HCT116 (cell line): ENCODE measurements around the gene GPBAR1. TPM values are rescaled to one million over a fixed set of nuclear protein-coding genes. Genes with fewer than 3 reads are reported as not detected.

Source experiments
- ATAC-seq: fragments of 200-7000 bp; cut with Tn5 transposase; 2 replicates; pipeline ENCODE4 v1.9.1; 2020; ENCODE audit warnings: mild to moderate bottlenecking, moderate library complexity
- BruUV-seq: library from RNA; stranded (reverse); fragments of 400-500 nt; replicated peaks from 2 replicates; lab custom pipeline; 2021; lab: Mats Ljungman, UMichigan
- CTCF ChIA-PET: fragments of 300-600 bp; sonication (Branson Sonifier 250); formaldehyde crosslinking; loops from one replicate; lab custom pipeline; 2021; ENCODE audit warnings: antibody characterized with exemption; lab: Charles Lee
- POLR2A ChIA-PET: fragments of 300-600, 350-600 bp; sonication (Branson Sonifier 250); formaldehyde crosslinking; loops from one replicate; lab custom pipeline; 2021; ENCODE audit warnings: antibody characterized with exemption; lab: Charles Lee
- RAD21 ChIA-PET, 2 experiments: fragments of 300-600 bp; sonication (Branson Sonifier 250); formaldehyde crosslinking; loops; one replicate each; lab custom pipeline; 2023; ENCODE audit warnings: low total read pairs in 2 of 2; ENCODE audit not compliant: uncharacterized antibody in 2 of 2, unreplicated experiment in 2 of 2, low non-redundant PET in 1 of 2; lab: Charles Lee
- DNase-seq: peaks from one replicate; pipeline ENCODE4 v3.0.0-alpha.2; 2010; ENCODE audit warnings: low read depth, low spot score
- H2AFZ ChIP-seq: fragments of 200-600 bp; shearing (Covaris generic), sonication (generic); 2 replicates; pipeline ENCODE4 v1.6.1; 2017; ENCODE audit warnings: low read depth, mixed run types, mixed read lengths, antibody characterized with exemption, low read length; ENCODE audit not compliant: poor library complexity, severe bottlenecking
- H3K27ac ChIP-seq: 2 replicates; pipeline ENCODE4 v1.5.1; 2012; ENCODE audit warnings: low read depth, low read length
- H3K27me3 ChIP-seq: fragments of 200-600 bp; sonication (generic); 2 replicates; pipeline ENCODE4 v1.6.1; 2016; ENCODE audit warnings: mixed run types, low read length, mixed read lengths; ENCODE audit not compliant: insufficient read depth
- H3K36me3 ChIP-seq, 2 experiments: fragments of 200-500 bp in 1 of 2; fragments of 200-600 bp in 1 of 2; sonication (Bioruptor generic) in 1 of 2; sonication (generic) in 1 of 2; 2 replicates each; pipeline versions ENCODE4 v1.5.1 to v1.6.1; 2014 to 2016; ENCODE audit warnings: low read length in 2 of 2, inconsistent platforms in 1 of 2, mixed read lengths in 1 of 2, mixed run types in 1 of 2; ENCODE audit not compliant: insufficient read depth in 2 of 2, control insufficient read depth in 1 of 2
- H3K4me1 ChIP-seq, 2 experiments: fragments of 200-600 bp in 1 of 2; sonication (generic) in 1 of 2; 2 replicates each; pipeline versions ENCODE4 v1.5.1 to v1.6.1; 2012 to 2017; ENCODE audit warnings: low read length in 2 of 2, inconsistent platforms in 1 of 2, mild to moderate bottlenecking in 1 of 2, mixed read lengths in 1 of 2, mixed run types in 1 of 2, moderate library complexity in 1 of 2; ENCODE audit not compliant: insufficient read depth in 2 of 2, control insufficient read depth in 1 of 2
- H3K4me2 ChIP-seq: fragments of 200-600 bp; sonication (generic); 2 replicates; pipeline ENCODE4 v1.6.1; 2017; ENCODE audit warnings: mixed run types, low read length, mixed read lengths
- H3K4me3 ChIP-seq, 2 experiments: fragments of 200-600 bp in 1 of 2; sonication (generic) in 1 of 2; replicated peaks in 1 of 2; 2 replicates each; pipeline ENCODE4 v1.5.1; 2011 to 2016; ENCODE audit warnings: low read length in 2 of 2, control low read depth in 1 of 2, low read depth in 1 of 2, mild to moderate bottlenecking in 1 of 2, mixed read lengths in 1 of 2, mixed run types in 1 of 2
- H3K79me2 ChIP-seq: fragments of 200-600 bp; sonication (generic); 2 replicates; pipeline ENCODE4 v1.6.1; 2017; ENCODE audit warnings: mild to moderate bottlenecking, mixed run types, low read length, moderate library complexity, mixed read lengths; ENCODE audit not compliant: insufficient read depth
- H3K9ac ChIP-seq: fragments of 200-600 bp; sonication (generic); 2 replicates; pipeline ENCODE4 v1.6.1; 2016; ENCODE audit warnings: low read length, mixed read lengths
- H3K9me2 ChIP-seq: fragments of 200-600 bp; sonication (generic), shearing (Covaris generic); 2 replicates; pipeline ENCODE4 v1.6.1; 2017; ENCODE audit warnings: mixed run types, mild to moderate bottlenecking, moderate library complexity; ENCODE audit not compliant: insufficient read depth
- H3K9me3 ChIP-seq, 2 experiments: fragments of 200-500 bp in 1 of 2; fragments of 200-600 bp in 1 of 2; sonication (Bioruptor generic) in 1 of 2; sonication (generic) in 1 of 2; 2 replicates each; pipeline ENCODE4 v1.6.1; 2014 to 2017; ENCODE audit warnings: low read length in 2 of 2, mixed read lengths in 2 of 2, inconsistent platforms in 1 of 2, low read depth in 1 of 2, mild to moderate bottlenecking in 1 of 2, mixed run types in 1 of 2, moderate library complexity in 1 of 2; ENCODE audit not compliant: control insufficient read depth in 1 of 2, insufficient read depth in 1 of 2
- H4K20me1 ChIP-seq: fragments of 200-600 bp; sonication (generic), shearing (Covaris generic); 2 replicates; pipeline ENCODE4 v1.6.1; 2017; ENCODE audit warnings: mixed run types, mild to moderate bottlenecking, moderate library complexity; ENCODE audit not compliant: insufficient read depth
- CEBPB ChIP-seq: IDR thresholded peaks from 2 replicates; pipeline ENCODE4 v1.6.1; 2012; ENCODE audit warnings: low read depth
- CTCF ChIP-seq, 3 experiments: fragments of 200-600 bp in 1 of 3; sonication (generic) in 1 of 3; IDR thresholded peaks in 2 of 3; conservative IDR thresholded peaks in 1 of 3; 2 replicates each; pipeline ENCODE4 v1.5.1; 2012 to 2017; ENCODE audit warnings: low read depth in 2 of 3, low read length in 2 of 3, antibody characterized with exemption in 1 of 3, borderline replicate concordance in 1 of 3, control low read depth in 1 of 3, mild to moderate bottlenecking in 1 of 3, mixed read lengths in 1 of 3, mixed run types in 1 of 3, moderate library complexity in 1 of 3; ENCODE audit not compliant: insufficient read depth in 1 of 3
- EGR1 ChIP-seq: IDR thresholded peaks from 2 replicates; pipeline ENCODE4 v1.6.1; 2012; ENCODE audit warnings: low read depth
- EZH2 ChIP-seq: fragments of 200-600 bp; sonication (generic); IDR thresholded peaks from 2 replicates; pipeline ENCODE4 v1.6.1; 2017; ENCODE audit warnings: antibody characterized with exemption, mixed run types
- EZH2phosphoT487 ChIP-seq: fragments of 200-600 bp; IDR thresholded peaks from 2 replicates; pipeline ENCODE4 v1.6.1; 2018; ENCODE audit warnings: antibody characterized with exemption, borderline replicate concordance
- FOSL1 ChIP-seq: IDR thresholded peaks from 2 replicates; pipeline ENCODE4 v1.6.1; 2012; ENCODE audit warnings: low read depth
- MAX ChIP-seq: IDR thresholded peaks from 2 replicates; pipeline ENCODE4 v1.6.1; 2012
- POLR2AphosphoS5 ChIP-seq: IDR thresholded peaks from 2 replicates; pipeline ENCODE4 v1.6.1; 2011; ENCODE audit warnings: mild to moderate bottlenecking, low read depth, low read length, moderate library complexity
- RAD21 ChIP-seq: IDR thresholded peaks from 2 replicates; pipeline ENCODE4 v1.6.1; 2012; ENCODE audit warnings: low read depth, mild to moderate bottlenecking
- REST ChIP-seq: IDR thresholded peaks from 2 replicates; pipeline ENCODE4 v1.6.1; 2012; ENCODE audit warnings: low read depth
- SRF ChIP-seq: IDR thresholded peaks from 2 replicates; pipeline ENCODE4 v1.6.1; 2012; ENCODE audit warnings: low read depth
- YY1 ChIP-seq: IDR thresholded peaks from 2 replicates; pipeline ENCODE4 v1.6.1; 2011; ENCODE audit warnings: low read length, low read depth, moderate library complexity, mild to moderate bottlenecking; ENCODE audit not compliant: insufficient replicate concordance; ENCODE audit errors: extremely low read depth
- ZBTB33 ChIP-seq: IDR thresholded peaks from 2 replicates; pipeline ENCODE4 v1.6.1; 2011; ENCODE audit warnings: mild to moderate bottlenecking, low read length, moderate library complexity; ENCODE audit not compliant: insufficient replicate concordance; ENCODE audit errors: extremely low read depth
- ZFX ChIP-seq: fragments of 450-650 bp; IDR thresholded peaks from 2 replicates; pipeline ENCODE4 v1.6.1; 2017
- intact Hi-C: fragments of 100-400 bp; cut with micrococcal nuclease; formaldehyde crosslinking; loops from 2 replicates; pipeline ENCODE4 v1.10.0; 2022
- total RNA-seq: library from RNA; stranded (reverse); gene quantifications from one replicate; pipeline ENCODE4 v1.2.1, GENCODE V29; 2021; ENCODE audit not compliant: unreplicated experiment

Gene GPBAR1
- total RNA-seq, 1 experiment from 2014 or later, result 0.27 TPM

- H3K4me2 ChIP-seq, result no peak overlapping the region
- no peak for ATAC-seq
These were observed 50.2 kb downstream of the GPBAR1 start for GRCh38 chr2:218310853-218311540.

More at GRCh38 chr2:218310853-218311540, 50.2 kb downstream of the GPBAR1 start:
- intact Hi-C loops, result no loop called here
- H4K20me1 ChIP-seq, result no peaks in the 10 kb centered on the region
- H3K79me2 ChIP-seq, result no peaks in the 10 kb centered on the region
- no peak overlapping the region for H3K9ac ChIP-seq
- ChIA-PET CTCF (no interaction called here), RAD21 (no interaction called here), POLR2A (interaction anchor here (0.6 kb wide), 1 partner anchor 11 kb away, joined by 3 read pairs; no protein-coding TSS in a partner anchor)
- no peak overlapping the region for H3K27ac ChIP-seq
- no peaks in the 10 kb centered on the region for H3K36me3 ChIP-seq
- BruUV-seq, result no TSS peak
- H3K9me3 ChIP-seq, result no peaks in the 10 kb centered on the region
- H3K27me3 ChIP-seq, result no peaks in the 10 kb centered on the region
- no peak overlapping the region for H2AFZ ChIP-seq
- TF ChIP-seq ZBTB33, result no peak
- no peak for TF ChIP-seq RAD21
- TF ChIP-seq EZH2, result no peak
- no peak for TF ChIP-seq ZFX
- TF ChIP-seq EZH2phosphoT487, result no peak
- no peak for TF ChIP-seq POLR2AphosphoS5
- no peak for TF ChIP-seq REST
- TF ChIP-seq YY1, result no peak
- no peak for TF ChIP-seq CEBPB
- no peak for TF ChIP-seq EGR1
- TF ChIP-seq SRF, result no peak
- TF ChIP-seq FOSL1, result no peak
- TF ChIP-seq MAX, result no peak
- no peak for TF ChIP-seq CTCF (IDR thresholded peaks at IDR 0.05 in 2 of 3, conservative IDR thresholded peaks at IDR 0.05 in 1 of 3; ENCODE audit: borderline replicate concordance in 1 of 3, insufficient read depth in 1 of 3, low read depth in 2 of 3, low read length in 2 of 3)
- DNase-seq, result no peak
- H3K9me2 ChIP-seq, result no peaks in the 10 kb centered on the region
- H3K4me3 ChIP-seq, result no peak overlapping the region
- H3K4me1 ChIP-seq, result no peaks in the 10 kb centered on the region
